Aorta (tissue), 5 donors: ENCODE data around the gene TPSG1. TPM values are rescaled to one million over a fixed set of nuclear protein-coding genes. Genes with fewer than 3 reads are reported as not detected.

ENCODE experiments used
- ATAC-seq: fragments of 200-7000 bp; cut with Tn5 transposase; one replicate; pipeline ENCODE4 v1.9.1; 2022; ENCODE audit warnings: moderate library complexity; ENCODE audit not compliant: low FRiP score
- DNase-seq, 2 donors: peaks; one replicate each; pipeline ENCODE4 v3.0.0-alpha.2; 2020
- H3K27ac ChIP-seq, 2 donors: one replicate each; pipeline ENCODE4 v1.5.1; 2013; ENCODE audit warnings: low read length in 2 of 2, mild to moderate bottlenecking in 2 of 2, moderate library complexity in 2 of 2, control low read depth in 1 of 2, inconsistent platforms in 1 of 2, low read depth in 1 of 2
- H3K27me3 ChIP-seq, 2 donors: one replicate each; pipeline ENCODE4 v1.6.1; 2013; ENCODE audit warnings: control low read depth in 1 of 2, low read length in 1 of 2, mild to moderate bottlenecking in 1 of 2, moderate library complexity in 1 of 2; ENCODE audit not compliant: insufficient read depth in 2 of 2, control insufficient read depth in 1 of 2
- H3K36me3 ChIP-seq, 2 donors: one replicate each; pipeline ENCODE4 v1.6.1; 2013; ENCODE audit warnings: control low read depth in 1 of 2, low read length in 1 of 2, mild to moderate bottlenecking in 1 of 2; ENCODE audit not compliant: insufficient read depth in 2 of 2, control insufficient read depth in 1 of 2
- H3K4me1 ChIP-seq, 2 donors: one replicate each; pipeline ENCODE4 v1.6.1; 2013; ENCODE audit warnings: low read length in 2 of 2, control low read depth in 1 of 2, mild to moderate bottlenecking in 1 of 2, moderate library complexity in 1 of 2; ENCODE audit not compliant: insufficient read depth in 2 of 2, control insufficient read depth in 1 of 2
- H3K4me3 ChIP-seq, 2 donors: one replicate each; pipeline ENCODE4 v1.5.1; 2013; ENCODE audit warnings: low read length in 2 of 2, control low read depth in 1 of 2, mild to moderate bottlenecking in 1 of 2
- H3K9me3 ChIP-seq: one replicate; pipeline ENCODE4 v1.6.1; 2013; ENCODE audit warnings: mild to moderate bottlenecking, low read length; ENCODE audit not compliant: control insufficient read depth
- WGBS, 2 donors: extraction: QIAGEN DNeasy Blood & Tissue Kit; methylation state at CpG; one replicate each; pipeline ENCODE4 v1.1.7; 2013; 5-methylcytosine and 5-hydroxymethylcytosine counted together
- intact Hi-C, 2 donors: fragments of 100-400 bp; cut with DNase I; formaldehyde crosslinking; loops; one replicate each; pipeline versions ENCODE4 v1.14.2 to v1.15.0; 2022
- polyA plus RNA-seq, 2 donors: library from polyadenylated mRNA; stranded (reverse); fragments of 200-250 nt; gene quantifications; one replicate each; pipeline ENCODE4 v1.2.3, GENCODE V29; 2013
- total RNA-seq, 2 donors: library from RNA; stranded (reverse); fragmentation: NEBNext Ultra II Directional; extraction: Animal tissue kit (Norgen Biotek cat#: 25700); gene quantifications; one replicate each; pipeline ENCODE4 v1.2.1, GENCODE V29; 2021
- donor health status: healthy with polysubstance abuse.
- donor health status: Bipolar disorder and iron deficiency.
- donor health status: DM: no; HTN: no; CAD: no.
- donor health status: DM: no; HTN: no; CAD: no.
- donor health status: DM: yes; HTN: yes; CAD: no.

The TPSG1 gene
- total and polyA plus RNA-seq, 4 donors: 0.81 to 4.6 TPM; not detected in 2

- DNase-seq (no peak), ATAC-seq (no peak)
- H3K27me3 ChIP-seq: no peaks in the 10 kb centered on the region
- no peaks in the 10 kb centered on the region for H3K9me3 ChIP-seq
- no peaks in the 10 kb centered on the region for H3K4me1 ChIP-seq
- no peak overlapping the region for H3K4me3 ChIP-seq
- no peak overlapping the region for H3K27ac ChIP-seq
- 84 to 85% methylated on average over 23 to 32 of the region's 32 CpGs for WGBS, 2 donors
- intact Hi-C loops: loop anchor here in 1 of 2 donors (10.0 kb wide), 1 partner anchor 49 kb away; no protein-coding TSS in a partner anchor
- no peaks in the 10 kb centered on the region for H3K36me3 ChIP-seq
Measured at GRCh38 chr16:1215574-1216295, 9.3 kb downstream of the TPSG1 start.

- 84% methylated on average over 16 of the region's 16 CpGs for WGBS, 2 donors
- no peak for DNase-seq
- intact Hi-C loops: loop anchor here in 1 of 2 donors (10.0 kb wide), 1 partner anchor 50 kb away; no protein-coding TSS in a partner anchor
- Histone ChIP-seq H3K36me3 (no peaks in the 10 kb centered on the region), H3K27me3 (no peaks in the 10 kb centered on the region), H3K27ac (no peak overlapping the region), H3K9me3 (no peaks in the 10 kb centered on the region), H3K4me1 (no peaks in the 10 kb centered on the region), H3K4me3 (no peak overlapping the region)
- ATAC-seq: no peak
Measured at GRCh38 chr16:1214719-1215118, 10.3 kb downstream of the TPSG1 start.

GRCh38 chr16:1213796-1214372, 11.2 kb downstream of the TPSG1 start:
- 87 to 88% methylated on average over 25 of the region's 25 CpGs for WGBS, 2 donors
- DNase-seq (no peak), ATAC-seq (no peak)
- Histone ChIP-seq H3K4me1 (no peaks in the 10 kb centered on the region), H3K27me3 (no peaks in the 10 kb centered on the region), H3K27ac (no peak overlapping the region), H3K4me3 (no peak overlapping the region), H3K36me3 (no peaks in the 10 kb centered on the region), H3K9me3 (no peaks in the 10 kb centered on the region)
- intact Hi-C loops: loop anchor here in 1 of 2 donors (10.0 kb wide), 1 partner anchor 51 kb away; no protein-coding TSS in a partner anchor

- Histone ChIP-seq H3K9me3 (no peaks in the 10 kb centered on the region), H3K27me3 (no peaks in the 10 kb centered on the region), H3K4me1 (no peaks in the 10 kb centered on the region), H3K27ac (no peak overlapping the region), H3K36me3 (no peaks in the 10 kb centered on the region), H3K4me3 (no peak overlapping the region)
- intact Hi-C loops: loop anchor here in 1 of 2 donors (10.0 kb wide), 1 partner anchor 52 kb away; no protein-coding TSS in a partner anchor
- WGBS, 2 donors: 86 to 88% methylated on average over 8 of the region's 8 CpGs
- DNase-seq (no peak), ATAC-seq (no peak)
Measured at GRCh38 chr16:1213231-1213630, 11.8 kb downstream of the TPSG1 start.

DNA sequence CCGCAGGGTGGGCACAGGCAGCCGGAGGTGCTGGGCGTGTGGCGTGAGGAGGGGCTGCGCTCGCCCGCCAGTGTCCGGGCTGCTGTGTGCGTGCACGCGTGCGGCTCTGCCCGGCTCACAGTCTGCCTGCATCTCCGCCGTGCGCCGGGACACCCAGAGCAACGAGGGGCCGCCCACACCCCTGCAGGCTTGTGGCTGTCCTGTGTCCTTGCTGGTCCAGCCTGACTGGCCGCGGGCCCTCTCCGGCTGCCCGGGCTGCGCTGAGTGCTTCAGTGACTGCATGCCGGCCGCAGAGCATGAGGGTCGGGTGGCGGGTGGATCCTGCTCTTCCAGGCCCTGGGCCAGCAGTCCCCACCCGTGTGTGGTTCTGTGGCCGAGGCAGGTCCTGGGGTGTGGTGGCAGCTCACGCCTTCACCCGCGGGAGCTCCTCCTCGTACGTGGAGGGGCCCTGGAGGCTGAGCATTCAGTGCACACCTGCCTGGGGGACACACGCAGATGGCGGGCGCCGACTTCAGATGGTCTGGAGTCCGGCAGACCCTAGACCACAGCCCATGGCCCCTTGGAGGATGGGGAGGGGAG, 12.4 kb downstream of the TPSG1 start:
- ATAC-seq (no peak), DNase-seq (no peak)
- no peaks in the 10 kb centered on the region for H3K4me1 ChIP-seq
- no peaks in the 10 kb centered on the region for H3K27me3 ChIP-seq
- H3K9me3 ChIP-seq: no peaks in the 10 kb centered on the region
- H3K36me3 ChIP-seq: no peaks in the 10 kb centered on the region
- H3K4me3 ChIP-seq: no peak overlapping the region
- intact Hi-C loops: loop anchor here in 1 of 2 donors (10.0 kb wide), 1 partner anchor 52 kb away; no protein-coding TSS in a partner anchor
- no peak overlapping the region for H3K27ac ChIP-seq
- 95 to 96% methylated on average over 39 to 40 of the region's 40 CpGs for WGBS, 2 donors

DNA sequence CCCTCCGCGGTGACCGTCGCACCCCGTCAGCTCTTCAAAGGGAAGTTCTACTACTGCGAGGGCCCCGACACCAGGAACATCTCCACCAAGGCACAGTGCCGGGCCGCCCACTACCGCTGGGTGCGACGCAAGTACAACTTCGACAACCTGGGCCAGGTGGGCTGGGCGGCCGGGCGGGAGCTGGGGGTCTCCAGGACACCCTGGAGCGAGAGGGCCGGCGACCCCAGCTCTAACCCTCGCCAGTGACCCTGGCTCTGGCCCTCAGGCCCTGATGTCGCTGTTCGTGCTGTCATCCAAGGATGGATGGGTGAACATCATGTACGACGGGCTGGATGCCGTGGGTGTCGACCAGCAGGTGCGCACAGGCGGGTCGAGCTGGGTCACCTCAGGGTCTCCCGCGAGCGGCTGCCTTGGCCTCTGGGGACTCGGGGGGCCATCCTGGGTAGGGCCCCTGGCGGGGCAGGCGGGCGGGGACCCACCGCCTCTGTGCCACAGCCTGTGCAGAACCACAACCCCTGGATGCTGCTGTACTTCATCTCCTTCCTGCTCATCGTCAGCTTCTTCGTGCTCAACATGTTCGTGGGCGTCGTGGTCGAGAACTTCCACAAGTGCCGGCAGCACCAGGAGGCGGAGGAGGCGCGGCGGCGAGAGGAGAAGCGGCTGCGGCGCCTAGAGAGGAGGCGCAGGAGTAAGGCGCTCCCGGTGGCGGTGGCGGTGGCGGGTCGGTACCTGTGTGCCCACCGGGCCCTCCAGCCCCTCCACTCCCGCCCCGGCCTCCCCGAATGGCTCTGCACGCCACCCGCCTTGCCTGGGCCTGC, 13.4 kb downstream of the TPSG1 start:
- Histone ChIP-seq H3K4me1 (no peaks in the 10 kb centered on the region), H3K27ac (no peak overlapping the region), H3K9me3 (no peaks in the 10 kb centered on the region), H3K36me3 (no peaks in the 10 kb centered on the region), H3K4me3 (no peak overlapping the region), H3K27me3 (no peaks in the 10 kb centered on the region)
- 95% methylated on average over 65 of the region's 65 CpGs for WGBS, 2 donors
- intact Hi-C loops: loop anchor here in 1 of 2 donors (10.0 kb wide), 1 partner anchor 53 kb away; no protein-coding TSS in a partner anchor
- DNase-seq: no peak
- no peak for ATAC-seq

GRCh38 chr16:1210461-1210860, 14.6 kb downstream of the TPSG1 start:
- H3K27me3 ChIP-seq: no peaks in the 10 kb centered on the region

GRCh38 chr16:1209081-1209480, 16.0 kb downstream of the TPSG1 start:
- intact Hi-C loops: no loop called here
- ATAC-seq: no peak
- no peaks in the 10 kb centered on the region for H3K9me3 ChIP-seq
- DNase-seq: no peak
- no peak overlapping the region for H3K27ac ChIP-seq
- 92 to 94% methylated on average over 43 of the region's 43 CpGs for WGBS, 2 donors
- H3K4me1 ChIP-seq: no peaks in the 10 kb centered on the region
- no peaks in the 10 kb centered on the region for H3K27me3 ChIP-seq
- H3K36me3 ChIP-seq: no peaks in the 10 kb centered on the region
- H3K4me3 ChIP-seq: no peak overlapping the region

More at GRCh38 chr16:1210461-1210860, 14.6 kb downstream of the TPSG1 start:
- no peak for ATAC-seq
- no peak for DNase-seq
- intact Hi-C loops: loop anchor here in 1 of 2 donors (10.0 kb wide), 1 partner anchor 54 kb away; no protein-coding TSS in a partner anchor
- 85 to 90% methylated on average over 23 of the region's 23 CpGs for WGBS, 2 donors
- Histone ChIP-seq H3K9me3 (no peaks in the 10 kb centered on the region), H3K27ac (no peak overlapping the region), H3K36me3 (no peaks in the 10 kb centered on the region), H3K4me1 (no peaks in the 10 kb centered on the region), H3K4me3 (no peak overlapping the region)
